ENCODE measurements around the gene TSTD2.

The TSTD2 gene

GRCh38 chr9:97560851-97561250 is 72.3 kb downstream of the TSTD2 start:
- DNase-seq = no peak
- Histone ChIP-seq H3K9me2 (replicated peaks; ENCODE audit: insufficient read depth, low read length) (no peaks in the 10 kb centered on the region), H3F3A (ENCODE audit: insufficient read depth, low read length) (peaks cover 12% of the 10 kb centered on the region), H3K9ac (ENCODE audit: low read length) (no peak overlapping the region), H2AFZ (ENCODE audit: low read length) (no peak overlapping the region), H3K9me3 (replicated peaks; ENCODE audit: insufficient read depth, low read length) (no peaks in the 10 kb centered on the region), H3K27me3 (replicated peaks; ENCODE audit: insufficient read depth, low read length) (no peaks in the 10 kb centered on the region), H3K4me3 (ENCODE audit: low read length) (no peak overlapping the region), H3K4me2 (ENCODE audit: low read depth, low read length) (no peak overlapping the region), H4K20me1 (ENCODE audit: insufficient read depth, low read length) (no peaks in the 10 kb centered on the region), H3K4me1 (ENCODE audit: low read length) (peaks cover 27% of the 10 kb centered on the region), H3K27ac (ENCODE audit: low read length) (no peak overlapping the region), H3K79me2 (ENCODE audit: low read length) (no peaks in the 10 kb centered on the region), H3K36me3 (replicated peaks; ENCODE audit: insufficient read depth, low read length) (no peaks in the 10 kb centered on the region)
- TF ChIP-seq EZH2 (optimal IDR thresholded peaks at IDR 0.05; ENCODE audit: low read depth, low read length) = no peak
- no peak for TF ChIP-seq EZH2phosphoT487 (IDR thresholded peaks at IDR 0.05; ENCODE audit: low read length)
- TF ChIP-seq, protein P1, sequence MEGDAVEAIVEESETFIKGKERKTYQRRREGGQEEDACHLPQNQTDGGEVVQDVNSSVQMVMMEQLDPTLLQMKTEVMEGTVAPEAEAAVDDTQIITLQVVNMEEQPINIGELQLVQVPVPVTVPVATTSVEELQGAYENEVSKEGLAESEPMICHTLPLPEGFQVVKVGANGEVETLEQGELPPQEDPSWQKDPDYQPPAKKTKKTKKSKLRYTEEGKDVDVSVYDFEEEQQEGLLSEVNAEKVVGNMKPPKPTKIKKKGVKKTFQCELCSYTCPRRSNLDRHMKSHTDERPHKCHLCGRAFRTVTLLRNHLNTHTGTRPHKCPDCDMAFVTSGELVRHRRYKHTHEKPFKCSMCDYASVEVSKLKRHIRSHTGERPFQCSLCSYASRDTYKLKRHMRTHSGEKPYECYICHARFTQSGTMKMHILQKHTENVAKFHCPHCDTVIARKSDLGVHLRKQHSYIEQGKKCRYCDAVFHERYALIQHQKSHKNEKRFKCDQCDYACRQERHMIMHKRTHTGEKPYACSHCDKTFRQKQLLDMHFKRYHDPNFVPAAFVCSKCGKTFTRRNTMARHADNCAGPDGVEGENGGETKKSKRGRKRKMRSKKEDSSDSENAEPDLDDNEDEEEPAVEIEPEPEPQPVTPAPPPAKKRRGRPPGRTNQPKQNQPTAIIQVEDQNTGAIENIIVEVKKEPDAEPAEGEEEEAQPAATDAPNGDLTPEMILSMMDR (IDR thresholded peaks at IDR 0.05; ENCODE audit: low read length) = no peak

DNA sequence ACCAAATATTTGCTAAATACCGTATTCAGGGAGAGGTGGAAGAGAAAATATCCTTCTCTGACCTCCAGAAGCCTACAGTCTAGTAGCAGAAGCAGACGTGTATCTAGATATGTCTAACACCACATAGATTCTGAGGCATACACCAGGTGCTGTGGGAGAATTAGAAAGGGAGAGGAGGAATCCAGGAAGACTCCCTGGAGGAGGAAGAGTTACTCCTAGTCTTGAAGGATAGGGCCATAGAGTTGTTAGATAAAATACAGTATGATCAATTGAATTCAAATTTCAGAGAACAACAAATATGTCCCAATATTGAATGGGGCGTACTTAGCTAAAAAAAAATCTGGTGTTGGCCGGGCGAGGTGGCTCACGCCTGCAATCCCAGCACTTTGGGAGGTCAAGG is 73.0 kb downstream of the TSTD2 start:
- no peak overlapping the region for H3K4me3 ChIP-seq (ENCODE audit: low read length)
- H3K36me3 ChIP-seq (replicated peaks; ENCODE audit: insufficient read depth, low read length) = no peaks in the 10 kb centered on the region
- H3K9me2 ChIP-seq (replicated peaks; ENCODE audit: insufficient read depth, low read length) = no peaks in the 10 kb centered on the region
- H3F3A ChIP-seq (ENCODE audit: insufficient read depth, low read length) = peaks cover 12% of the 10 kb centered on the region
- H3K4me2 ChIP-seq (ENCODE audit: low read depth, low read length) = no peak overlapping the region
- H4K20me1 ChIP-seq (ENCODE audit: insufficient read depth, low read length) = no peaks in the 10 kb centered on the region
- H3K4me1 ChIP-seq (ENCODE audit: low read length) = peaks cover 27% of the 10 kb centered on the region
- H3K27me3 ChIP-seq (replicated peaks; ENCODE audit: insufficient read depth, low read length) = no peaks in the 10 kb centered on the region
- H2AFZ ChIP-seq (ENCODE audit: low read length) = no peak overlapping the region
- no peaks in the 10 kb centered on the region for H3K9me3 ChIP-seq (replicated peaks; ENCODE audit: insufficient read depth, low read length)
- no peaks in the 10 kb centered on the region for H3K79me2 ChIP-seq (ENCODE audit: low read length)
- DNase-seq = no peak
- no peak overlapping the region for H3K27ac ChIP-seq (ENCODE audit: low read length)
- no peak overlapping the region for H3K9ac ChIP-seq (ENCODE audit: low read length)
- TF ChIP-seq EZH2 (optimal IDR thresholded peaks at IDR 0.05; ENCODE audit: low read depth, low read length) (no peak), EZH2phosphoT487 (IDR thresholded peaks at IDR 0.05; ENCODE audit: low read length) (no peak)
- TF ChIP-seq, protein P1 (IDR thresholded peaks at IDR 0.05; ENCODE audit: low read length) = no peak

DNA sequence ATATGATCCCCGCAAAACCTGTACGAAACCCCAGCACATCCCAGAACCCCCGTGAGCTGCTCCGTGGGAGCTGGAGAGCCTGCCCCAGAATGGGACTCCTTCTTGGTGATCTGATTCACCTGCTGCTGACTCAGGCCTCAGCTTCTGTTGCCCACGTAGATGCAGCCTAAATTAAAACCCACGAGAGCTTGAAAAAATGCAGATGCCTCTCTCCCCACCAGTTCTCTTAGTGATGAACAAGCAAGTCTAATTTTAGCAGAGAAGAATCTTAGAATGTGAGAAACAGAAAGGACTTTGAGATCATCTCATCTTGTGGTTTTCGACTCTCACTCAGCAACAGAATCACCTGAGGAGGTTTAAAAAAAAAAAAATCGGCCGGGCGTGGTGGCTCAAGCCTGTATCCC is 74.1 kb downstream of the TSTD2 start:
- H3K9ac ChIP-seq (ENCODE audit: low read length) = peak overlapping the region; percentile 74
- H3K79me2 ChIP-seq (ENCODE audit: low read length) = no peaks in the 10 kb centered on the region
- H2AFZ ChIP-seq (ENCODE audit: low read length) = peak overlapping the region; percentile 10; the same call in 1 of the 2 replicates
- TF ChIP-seq, protein P1 (IDR thresholded peaks at IDR 0.05; ENCODE audit: low read length) = no peak
- TF ChIP-seq EZH2phosphoT487 (IDR thresholded peaks at IDR 0.05; ENCODE audit: low read length) (no peak), EZH2 (optimal IDR thresholded peaks at IDR 0.05; ENCODE audit: low read depth, low read length) (no peak)
- peak overlapping the region; percentile 96 for H3K27ac ChIP-seq (ENCODE audit: low read length)
- no peaks in the 10 kb centered on the region for H4K20me1 ChIP-seq (ENCODE audit: insufficient read depth, low read length)
- peaks cover 12% of the 10 kb centered on the region for H3F3A ChIP-seq (ENCODE audit: insufficient read depth, low read length)
- DNase-seq = peak; percentile 97
- no peaks in the 10 kb centered on the region for H3K36me3 ChIP-seq (replicated peaks; ENCODE audit: insufficient read depth, low read length)
- no peaks in the 10 kb centered on the region for H3K27me3 ChIP-seq (replicated peaks; ENCODE audit: insufficient read depth, low read length)
- H3K9me3 ChIP-seq (replicated peaks; ENCODE audit: insufficient read depth, low read length) = no peaks in the 10 kb centered on the region
- peaks cover 27% of the 10 kb centered on the region for H3K4me1 ChIP-seq (ENCODE audit: low read length)
- peak overlapping the region; percentile 43 for H3K4me3 ChIP-seq (ENCODE audit: low read length)
- no peaks in the 10 kb centered on the region for H3K9me2 ChIP-seq (replicated peaks; ENCODE audit: insufficient read depth, low read length)
- peak overlapping the region; percentile 71 for H3K4me2 ChIP-seq (ENCODE audit: low read depth, low read length)

Data from MM.1S (cell line).